Stimulated activated CD4-positive, alpha-beta T cell treated with anti-CD3 and anti-CD28 coated beads, TNF-alpha, amount 100 ng/mL, for 1 hour (primary cell): Measurements from ENCODE around the gene SNRPD1.
"Not testable (repeated sequence)": the region's sequence is repeated elsewhere in the genome, so short reads cannot be mapped to it uniquely, and the experiment has no call there.

Source experiments
- DNase-seq, 3 donors: peaks; one replicate each; pipeline ENCODE4 v3.0.0-alpha.2; 2020; ENCODE audit warnings: low read depth in 3 of 3, low spot score in 1 of 3

SNRPD1 gene

DNA sequence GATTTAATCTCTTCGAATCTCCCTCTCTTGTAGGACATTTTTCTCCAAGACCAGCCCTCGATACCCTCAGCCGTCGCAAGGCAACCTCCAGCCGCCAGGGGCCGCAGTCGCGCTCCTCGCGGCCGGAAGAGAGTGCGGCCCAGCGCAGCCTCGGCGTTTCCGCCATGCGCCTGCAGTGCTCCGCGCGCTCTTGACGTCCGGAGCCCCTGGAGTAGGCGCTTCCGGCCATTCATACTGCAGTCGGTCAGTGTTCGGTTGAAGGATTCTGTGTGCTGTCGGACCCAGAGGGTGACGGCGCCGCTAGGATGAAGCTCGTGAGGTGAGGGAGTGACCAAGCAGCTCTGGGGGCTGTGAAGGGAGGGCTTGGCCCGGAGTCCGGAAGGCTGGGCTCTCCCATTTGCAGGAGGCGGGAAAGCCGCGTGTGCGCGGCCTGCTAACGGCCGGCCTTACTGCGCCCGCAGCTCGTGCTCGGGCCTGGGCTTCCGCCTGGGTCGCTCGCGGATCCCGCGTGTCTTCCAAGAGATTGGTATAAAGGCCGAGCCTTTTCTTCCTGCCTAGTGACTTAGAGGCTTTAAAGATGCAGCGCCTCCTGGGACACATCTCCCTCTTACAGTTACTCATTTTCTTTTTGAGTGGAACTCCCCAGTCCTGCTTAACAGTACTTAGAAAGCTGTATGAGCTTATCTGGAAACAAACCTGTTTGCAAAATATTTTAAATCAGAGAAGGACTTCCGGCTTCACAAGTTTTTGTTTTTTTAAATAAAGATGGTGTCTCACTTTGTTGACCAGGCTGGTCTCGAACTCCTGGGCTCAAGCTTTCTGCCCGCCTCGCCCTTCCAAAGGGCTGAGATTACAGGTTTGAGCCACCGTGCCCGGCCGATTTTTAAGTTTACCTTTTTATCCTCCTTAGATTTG is at the start of gene SNRPD1:
Gene SNRPD1 (plus strand): TSS at position 190 of the 915 bp plus-strand sequence. CDS start 116 bp downstream, at position 306.
- peak; percentile 56 to 91 (median 76) for DNase-seq

DNA sequence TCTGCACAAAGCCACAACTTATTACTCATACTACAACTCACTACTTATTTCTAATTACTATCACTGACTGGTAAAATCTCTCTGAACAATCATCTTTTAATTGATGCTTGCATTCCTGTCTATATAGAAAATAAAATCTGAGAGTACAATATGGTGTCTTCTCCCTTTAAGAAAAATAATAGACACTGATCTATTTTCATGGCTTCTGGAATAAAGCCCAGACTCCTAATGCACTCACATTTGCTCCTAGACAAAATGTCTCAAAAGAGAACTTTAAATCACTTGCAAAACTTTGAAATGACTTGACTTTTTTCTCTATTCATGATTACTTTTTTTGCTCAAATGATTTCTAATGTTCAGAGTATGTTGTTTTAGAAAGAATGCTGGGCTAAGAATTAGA is 40.3 kb upstream of the SNRPD1 start:
- DNase-seq, result no peak

DNA sequence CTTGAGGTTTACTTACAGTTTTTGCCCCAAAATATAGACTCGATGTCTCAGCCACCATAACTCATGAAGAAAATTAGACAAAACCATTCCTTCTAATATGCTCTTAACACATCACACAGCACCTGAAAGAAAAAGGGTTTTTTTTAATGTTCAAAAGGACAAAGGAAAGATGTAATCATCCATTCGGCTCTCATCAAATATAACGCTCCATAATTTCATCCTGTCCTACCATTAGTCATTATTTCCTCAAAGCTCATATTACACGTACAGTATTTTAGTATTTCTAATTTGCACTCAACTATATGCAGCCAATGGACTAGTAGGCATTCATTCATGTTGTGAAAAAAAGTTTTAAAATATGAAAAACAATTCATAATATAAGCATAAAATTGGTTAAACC is 36.5 kb upstream of the SNRPD1 start:
- DNase-seq, result no peak

DNA sequence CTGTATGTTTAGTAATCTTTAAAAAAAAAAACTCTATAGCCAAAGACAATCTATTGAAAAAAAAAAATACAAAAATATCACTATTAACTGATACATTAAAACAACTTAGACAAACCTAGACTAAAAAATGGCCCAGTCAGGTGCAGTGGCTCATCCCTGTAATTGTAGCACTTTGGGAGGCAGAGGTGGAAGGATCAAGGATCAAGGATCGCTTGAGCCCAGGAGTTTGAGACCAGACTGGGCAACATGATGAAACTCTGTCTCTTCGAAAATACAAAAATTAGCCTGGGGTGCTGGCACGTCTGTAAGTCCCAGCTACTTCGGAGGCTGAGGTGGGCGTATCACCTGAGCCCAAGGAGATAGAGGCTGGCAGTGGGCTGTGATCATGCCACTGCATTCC is 27.7 kb upstream of the SNRPD1 start:
- no peak for DNase-seq

DNA sequence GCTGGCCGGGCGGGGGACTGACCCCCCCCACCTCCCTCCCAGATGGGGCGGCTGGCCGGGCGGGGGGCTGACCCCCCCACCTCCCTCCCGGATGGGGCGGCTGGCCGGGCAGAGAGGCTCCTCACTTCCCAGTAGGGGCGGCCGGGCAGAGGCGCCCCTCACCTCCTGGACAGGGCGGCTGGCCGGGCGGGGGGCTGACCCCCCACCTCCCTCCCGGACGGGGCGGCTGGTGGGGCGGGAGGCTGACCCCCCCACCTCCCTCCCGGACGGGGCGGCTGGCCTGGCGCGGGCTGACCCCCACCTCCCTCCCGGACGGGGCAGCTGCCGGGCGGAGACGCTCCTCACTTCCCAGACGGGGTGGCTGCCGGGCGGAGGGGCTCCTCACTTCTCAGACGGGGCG is 19.8 kb upstream of the SNRPD1 start:
- DNase-seq, result not testable (repeated sequence)

DNA sequence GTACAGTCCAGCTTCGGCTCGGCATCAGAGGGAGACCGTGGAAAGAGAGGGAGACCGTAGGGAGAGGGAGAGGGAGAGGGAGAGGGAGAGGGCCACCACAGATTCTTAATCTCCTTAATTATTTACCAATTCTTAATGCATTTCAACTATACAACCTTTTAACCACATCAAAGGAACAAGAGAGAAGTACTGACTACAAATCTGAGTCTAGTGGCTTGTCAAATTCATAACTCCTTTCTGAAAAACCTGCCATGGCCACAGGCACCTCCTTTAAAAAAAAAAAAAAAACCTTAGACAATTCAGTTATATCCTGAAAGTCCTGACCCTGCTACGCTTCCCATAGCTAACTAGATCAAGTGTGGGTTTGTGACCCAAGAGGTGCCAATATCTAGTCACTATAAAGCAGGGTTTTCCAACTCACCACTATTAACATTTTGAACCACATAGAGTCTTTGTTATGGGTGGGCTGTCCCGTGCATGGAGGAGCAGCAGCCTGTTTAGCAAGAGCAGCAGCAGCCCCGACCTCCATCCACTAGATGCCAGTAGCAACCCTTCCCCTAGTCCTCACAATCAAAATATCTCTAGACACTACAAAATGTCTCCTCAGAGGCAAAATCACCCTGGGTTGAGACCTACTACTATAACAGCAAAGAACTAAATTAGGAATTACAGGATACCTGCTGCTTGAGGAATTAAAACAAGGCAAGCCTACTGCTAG is 18.4 kb upstream of the SNRPD1 start:
- DNase-seq, result no peak

DNA sequence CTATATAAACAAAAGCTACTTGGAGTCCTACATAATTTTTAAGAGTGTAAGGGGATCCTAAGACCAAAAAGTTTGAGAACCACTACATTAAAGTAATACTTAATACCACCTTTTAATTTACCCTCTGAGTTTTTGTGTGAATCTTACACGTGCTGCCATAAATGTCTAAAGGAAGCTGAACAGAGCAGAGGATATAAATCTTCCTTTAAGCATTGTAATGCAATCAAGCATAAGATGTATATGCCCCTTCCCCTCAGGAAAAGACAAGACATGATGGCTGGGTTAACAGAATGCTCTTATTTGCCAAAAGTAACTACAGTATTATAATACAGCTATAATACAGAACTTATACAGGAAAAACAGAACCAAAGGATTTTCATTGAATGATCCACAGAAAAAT is 14.5 kb upstream of the SNRPD1 start:
- no peak for DNase-seq

DNA sequence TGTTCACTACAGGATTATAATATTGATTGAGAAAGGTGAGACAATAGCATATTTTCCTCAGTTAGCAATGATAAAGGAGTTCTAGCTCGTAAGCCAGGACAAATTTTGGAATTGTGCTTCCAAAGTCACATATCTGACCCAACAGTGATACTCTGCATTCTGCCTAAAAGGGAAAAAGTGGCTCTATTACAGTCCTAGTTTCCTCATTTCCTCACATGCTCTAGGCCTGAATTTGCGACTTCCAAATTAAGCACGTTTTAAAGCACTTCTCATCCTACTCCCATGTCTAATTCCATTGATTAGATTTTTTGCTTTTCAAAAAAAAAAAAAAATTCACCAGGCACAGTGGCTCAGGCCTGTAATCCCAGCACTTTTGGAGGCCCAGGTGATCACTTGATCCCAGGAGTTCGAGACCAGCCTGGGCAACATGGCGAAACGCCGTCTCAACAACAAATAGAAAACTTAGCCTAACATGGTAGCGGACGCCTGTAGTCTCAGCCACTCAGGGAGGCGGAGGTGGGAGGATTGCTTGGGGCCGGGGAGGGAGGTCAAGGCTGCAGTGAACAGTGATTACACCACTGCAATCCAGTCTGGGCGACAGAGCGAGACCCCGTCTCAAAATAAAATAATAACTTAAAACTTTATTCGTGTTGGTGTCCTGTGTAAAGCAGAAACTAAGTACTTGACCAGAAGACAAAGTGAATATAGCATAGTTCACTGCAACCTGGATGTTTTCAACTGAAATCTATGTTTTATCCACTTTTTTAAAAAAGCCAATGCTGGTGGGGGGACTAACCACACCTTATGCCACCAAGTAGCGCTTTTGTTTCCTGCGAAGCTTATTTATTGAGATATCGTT is 13.2 kb upstream of the SNRPD1 start:
- DNase-seq, result no peak

DNA sequence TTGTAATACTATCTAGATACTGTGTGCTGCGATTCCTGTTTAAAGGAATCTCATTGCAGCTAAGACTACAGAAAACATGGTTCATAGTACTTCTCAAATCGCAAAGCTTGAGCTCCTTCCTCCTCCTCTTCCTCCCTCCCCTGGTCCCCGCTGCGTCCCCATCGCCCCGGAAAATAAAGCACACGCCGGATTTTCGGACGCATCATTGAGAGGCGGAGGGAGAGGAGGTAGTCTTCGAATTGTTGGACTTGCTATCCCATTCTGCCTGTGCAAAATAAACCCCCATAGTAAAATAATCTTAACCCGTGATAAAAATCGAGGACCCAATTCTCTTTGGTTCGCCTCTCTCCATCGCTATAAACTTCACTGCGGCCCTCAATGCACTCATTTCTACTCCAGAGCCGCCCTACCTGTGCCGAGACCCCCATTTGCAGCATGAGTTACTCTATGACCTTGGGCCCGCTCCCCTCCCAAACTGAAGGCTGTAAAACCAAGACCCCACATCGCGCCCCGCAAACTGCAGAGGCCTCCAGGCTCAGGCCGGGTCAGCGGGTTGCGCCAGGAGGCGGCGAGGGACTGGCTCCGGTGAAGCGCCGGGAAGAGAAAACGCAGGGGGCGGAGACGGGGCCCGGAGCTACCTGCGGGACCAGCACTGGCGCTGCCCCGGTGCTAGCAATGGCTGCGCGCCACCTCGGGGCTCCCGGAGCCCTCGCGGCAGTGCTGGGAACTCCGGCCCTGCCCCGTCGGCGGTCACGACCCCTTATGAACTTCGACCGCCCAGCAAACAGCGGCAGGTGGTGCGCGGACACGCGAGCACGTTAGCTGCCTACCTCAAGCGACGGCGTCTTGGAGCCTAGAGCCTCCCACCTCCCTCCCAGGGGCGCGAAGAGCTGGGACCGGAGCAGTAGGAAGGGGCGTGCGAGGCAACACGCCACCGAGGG is 12.3 kb upstream of the SNRPD1 start:
- peak in 1 of 3 donors; percentile 8 for DNase-seq

DNA sequence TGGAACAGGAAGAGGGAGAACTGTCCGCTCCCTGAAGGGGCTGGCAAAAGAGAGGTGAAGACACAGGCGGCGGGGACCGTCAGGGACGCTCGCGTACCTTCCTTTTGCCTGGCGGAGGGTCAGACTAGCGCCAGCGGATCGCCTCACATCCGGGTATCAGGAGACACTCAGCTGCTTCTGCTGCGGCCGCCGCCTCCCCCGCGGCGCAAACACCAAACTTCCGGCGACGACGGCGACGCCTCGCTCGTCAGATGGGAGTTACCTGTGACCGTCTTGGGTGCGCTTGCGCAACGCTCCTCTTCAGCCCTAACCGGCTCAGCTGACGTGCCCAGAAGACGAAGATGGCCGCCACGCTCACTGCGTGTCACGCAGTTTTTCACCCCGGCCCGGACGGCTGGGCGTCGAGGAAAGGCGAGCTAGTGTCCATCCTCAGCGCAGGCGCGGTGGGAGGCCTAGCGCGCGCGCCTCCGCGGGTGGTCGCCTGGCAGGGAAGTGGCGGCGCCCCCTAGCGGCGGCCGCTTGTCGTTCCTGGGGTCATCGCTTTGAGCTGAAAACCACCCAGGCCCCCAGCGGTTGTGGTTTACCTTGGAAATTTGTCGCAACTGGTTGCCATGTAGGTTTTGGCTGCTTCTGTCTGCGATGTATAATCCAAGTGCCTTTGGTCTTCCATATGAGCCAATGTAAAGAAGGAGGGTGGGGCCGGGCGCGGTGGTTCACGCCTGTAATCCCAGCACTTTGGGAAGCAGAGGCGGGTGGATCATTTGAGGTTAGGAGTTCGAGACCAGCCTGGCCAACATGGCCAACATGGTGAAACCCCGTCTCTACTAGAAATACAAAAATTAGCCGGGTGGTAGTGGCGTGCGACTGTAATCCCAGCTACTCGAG is 11.3 kb upstream of the SNRPD1 start, which contains the start of gene ESCO1:
Gene ESCO1 (minus strand): TSS at position 179 of the 885 bp plus-strand sequence. CDS start 25,861 bp downstream, outside the sequence.
- peak; percentile 78 to 83 (median 82) for DNase-seq

DNA sequence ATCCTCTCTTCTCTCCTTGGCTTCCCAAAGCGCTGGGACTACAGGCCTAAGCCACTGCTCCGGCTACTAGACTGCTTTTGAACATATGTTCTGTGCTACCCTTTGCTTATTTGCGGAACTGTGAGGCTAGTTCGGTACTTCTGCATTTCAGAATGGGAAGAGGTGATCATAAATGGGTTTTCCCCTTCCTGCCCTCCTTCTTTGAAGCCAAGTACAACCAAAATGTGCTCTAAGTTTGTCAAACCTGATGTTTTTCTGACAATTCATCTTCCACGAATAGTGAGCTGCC is 9.9 kb upstream of the SNRPD1 start:
- DNase-seq, result no peak

DNA sequence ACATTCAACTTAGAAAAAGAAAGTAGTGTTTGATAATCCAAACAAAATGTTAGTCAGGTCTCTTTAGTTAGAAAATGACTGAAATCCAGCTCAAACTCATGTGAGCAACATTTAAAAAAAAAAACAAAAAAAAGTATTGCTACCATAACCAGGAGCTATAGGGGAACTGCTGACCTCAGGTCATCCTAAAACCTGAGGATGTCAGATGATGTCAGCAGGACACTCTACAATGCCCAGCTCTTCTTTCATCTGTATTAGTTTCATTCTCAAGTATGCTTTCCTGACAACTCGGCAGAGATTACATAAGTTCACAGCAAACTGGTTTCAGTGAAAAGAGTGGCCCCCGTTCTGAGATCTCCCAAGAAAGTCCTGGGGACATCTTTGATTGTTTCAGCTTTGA is 7.4 kb upstream of the SNRPD1 start:
- no peak for DNase-seq

DNA sequence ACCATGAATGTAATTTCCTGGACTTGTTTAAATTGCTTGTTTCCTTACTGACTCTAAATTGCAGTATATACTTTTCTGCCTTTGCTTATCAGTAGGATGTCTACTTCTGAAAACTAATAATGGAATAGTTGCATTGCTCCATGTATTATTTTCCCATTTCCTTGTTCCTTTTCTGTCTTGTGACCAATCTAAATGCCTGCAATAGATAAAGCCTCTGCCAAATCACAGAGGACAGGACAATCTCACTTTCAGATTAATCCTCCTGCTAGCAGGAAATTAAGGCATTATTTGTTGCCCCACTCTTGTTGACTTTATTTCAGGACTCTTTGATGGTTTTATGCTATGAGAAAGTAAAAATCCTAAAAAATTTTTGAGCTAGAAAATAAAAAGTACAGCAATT is 6.9 kb upstream of the SNRPD1 start:
- DNase-seq, result no peak

DNA sequence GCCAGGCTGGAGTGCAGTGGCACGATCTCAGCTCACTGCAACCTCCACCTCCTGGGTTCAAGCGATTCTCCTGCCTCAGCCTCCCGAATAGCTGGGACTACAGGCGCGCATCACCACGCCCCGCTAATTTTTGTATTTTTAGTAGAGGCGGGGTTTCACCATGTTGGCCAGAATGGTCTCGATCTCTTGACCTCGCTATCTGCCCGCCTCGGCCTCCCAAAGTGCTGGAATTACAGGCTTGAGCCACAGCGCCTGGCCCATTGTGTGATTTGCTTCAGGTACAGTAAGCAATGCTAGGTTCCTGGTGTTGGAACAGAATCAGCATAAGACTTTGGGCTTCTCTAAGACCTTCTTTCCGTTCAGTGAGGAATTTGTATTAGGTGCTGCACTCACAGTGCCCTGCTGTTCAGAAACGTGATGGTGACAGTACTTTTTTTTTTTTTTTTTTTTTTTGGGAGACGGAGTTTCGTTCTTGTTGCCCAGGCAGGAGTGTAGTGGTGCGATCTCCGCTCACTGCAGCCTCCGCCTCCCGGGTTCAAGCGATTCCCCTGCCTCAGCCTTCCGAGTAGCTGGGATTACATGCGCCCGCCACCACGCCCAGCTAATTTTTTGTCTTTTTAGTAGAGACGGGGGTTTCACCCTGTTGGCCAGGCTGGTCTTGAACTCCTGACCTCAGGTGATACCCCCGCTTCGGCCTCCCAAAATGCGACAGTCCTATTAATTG is 551 bp upstream of the SNRPD1 start:
- DNase-seq, result not testable (repeated sequence)

DNA sequence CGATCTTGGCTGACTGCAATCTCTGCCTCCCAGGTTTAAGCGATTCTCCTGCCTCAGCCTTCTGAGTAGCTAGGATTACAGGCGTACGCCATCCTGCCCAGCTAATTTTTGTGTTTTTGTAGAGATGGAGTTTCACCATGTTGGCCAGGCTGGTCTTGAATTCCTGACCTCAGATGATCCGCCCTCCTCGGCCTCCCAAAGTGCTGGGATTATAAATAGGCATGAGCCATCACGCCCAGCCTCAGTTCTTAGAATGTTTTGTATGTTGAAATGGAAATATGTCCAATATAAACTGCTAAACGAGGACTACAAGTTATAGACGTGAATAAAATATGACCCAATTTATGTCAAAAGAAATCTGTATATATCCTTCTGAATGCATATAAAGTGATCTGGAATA is 9.5 kb downstream of the SNRPD1 start:
- not testable (repeated sequence) for DNase-seq

DNA sequence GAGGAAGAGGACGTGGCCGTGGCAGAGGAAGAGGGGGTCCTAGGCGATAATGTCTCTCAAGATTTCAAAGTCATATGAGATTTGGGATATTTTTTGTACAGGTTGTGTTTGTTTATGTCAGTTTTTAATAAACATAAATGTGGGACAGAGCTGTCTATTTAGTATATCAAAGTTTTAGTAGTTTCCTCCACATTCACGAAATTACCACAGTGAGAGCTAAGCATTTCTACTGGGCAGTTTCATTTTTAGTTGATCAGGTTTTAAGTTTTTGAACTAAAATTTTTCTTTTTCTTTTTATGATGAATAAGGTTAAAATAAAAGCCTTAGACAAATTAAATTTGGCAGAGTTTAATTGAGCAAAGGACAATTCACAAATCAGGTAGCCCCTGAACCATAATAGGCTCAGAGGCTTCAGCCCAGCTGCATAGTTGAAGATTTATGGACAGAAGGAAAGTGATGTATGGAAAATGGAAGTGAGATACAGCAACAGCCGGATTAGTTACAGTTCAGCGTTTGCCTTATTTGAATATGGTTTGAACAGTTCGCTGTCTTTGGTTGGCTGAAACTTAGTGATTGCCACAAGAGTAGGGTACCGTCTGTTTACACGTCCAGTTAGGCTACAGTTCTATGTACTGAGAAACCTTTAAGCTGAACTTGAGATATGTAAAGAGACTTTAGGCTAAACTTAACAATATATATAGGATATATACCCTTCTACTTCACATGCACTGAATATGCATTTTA is 17.1 kb downstream of the SNRPD1 start:
- DNase-seq, result no peak

DNA sequence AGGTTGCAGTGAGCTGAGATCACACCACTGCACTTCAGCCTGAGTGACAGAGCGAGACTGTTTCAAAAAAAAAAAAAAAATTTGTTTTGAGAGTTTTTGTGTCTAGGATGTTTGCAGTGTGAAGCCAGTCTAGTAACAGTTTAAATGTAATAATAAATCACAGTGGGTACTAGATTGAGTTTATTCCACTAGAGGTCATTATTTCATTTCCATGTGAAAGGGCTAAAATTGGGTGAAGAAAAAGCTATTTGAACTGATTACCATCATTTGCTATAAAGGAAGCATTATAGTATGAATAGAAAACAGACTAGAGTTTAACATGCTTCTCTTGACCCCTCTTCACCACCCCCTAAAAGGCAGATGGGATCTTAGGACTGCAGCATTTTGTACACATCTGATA is 20.3 kb downstream of the SNRPD1 start:
- no peak for DNase-seq

DNA sequence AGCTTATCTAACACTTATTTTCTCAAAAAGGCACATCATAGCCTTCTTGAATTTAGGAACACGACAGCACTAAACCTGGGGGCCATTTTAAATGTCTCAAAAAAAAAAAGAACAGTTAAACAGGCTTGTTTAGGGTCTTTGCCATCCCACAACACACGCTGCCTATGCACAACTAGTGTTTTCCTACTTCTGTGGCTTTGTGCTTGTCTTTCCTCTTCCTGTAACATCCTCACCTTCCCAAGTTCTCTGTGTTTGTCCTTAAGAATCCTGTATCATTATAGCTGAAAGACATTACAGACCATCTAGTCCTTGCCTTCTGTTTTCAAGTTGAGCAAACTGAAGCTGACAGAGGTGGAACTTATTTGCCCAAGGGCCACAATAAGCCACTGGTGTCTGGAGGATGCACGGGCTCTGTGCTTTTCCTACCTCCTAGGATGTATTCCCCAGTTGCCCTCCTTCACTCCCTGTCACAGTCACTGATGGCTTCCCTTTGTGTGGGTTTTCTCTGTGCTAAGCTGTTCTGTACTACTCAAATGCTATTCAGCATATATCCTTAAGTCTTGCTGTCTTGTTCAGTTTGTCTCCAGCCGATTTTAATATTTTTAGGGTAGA is 22.6 kb downstream of the SNRPD1 start:
- no peak for DNase-seq
